ENCODE data around the gene GPI.
"Not testable (repeated sequence)": the region's sequence is repeated elsewhere in the genome, so short reads cannot be mapped to it uniquely, and the experiment has no call there.

Gene GPI

DNA sequence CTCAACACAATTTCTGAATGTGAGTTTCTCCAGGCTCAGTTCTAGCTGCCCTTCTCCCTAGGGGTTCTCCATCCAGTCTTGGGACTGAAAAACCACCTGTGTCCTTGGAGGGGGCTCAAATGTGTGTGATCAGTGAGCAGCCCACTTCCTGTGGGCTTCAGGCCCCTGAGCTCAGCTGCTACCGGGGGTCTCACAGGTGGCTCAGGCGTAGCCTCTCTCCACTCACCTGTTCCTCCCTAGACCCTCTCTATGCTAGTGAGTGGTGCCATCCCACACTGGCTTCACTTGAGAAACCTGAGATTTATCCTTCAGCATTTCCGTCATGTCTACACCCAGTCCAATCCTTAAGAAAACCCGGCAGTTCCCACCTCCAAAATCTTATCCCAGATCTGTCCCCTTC is 39.8 kb upstream of the GPI start:
- no peak overlapping the region for H3K27ac ChIP-seq (ENCODE audit: insufficient read depth, low read depth, low read length, poor library complexity, severe bottlenecking)

GRCh38 chr19:34325981-34326787 is 38.8 kb upstream of the GPI start:
- no peak overlapping the region for H3K27ac ChIP-seq (ENCODE audit: insufficient read depth, low read depth, low read length, poor library complexity, severe bottlenecking)
- no peaks in the 10 kb centered on the region for H3K4me1 ChIP-seq (ENCODE audit: control insufficient read depth, insufficient read depth, low read length)
- H3K27me3 ChIP-seq (ENCODE audit: control insufficient read depth, insufficient read depth, low read length, poor library complexity, severe bottlenecking), result no peaks in the 10 kb centered on the region
- no peak overlapping the region for H3K4me3 ChIP-seq (ENCODE audit: insufficient read depth, low read depth, low read length)
- peaks cover 27% of the 10 kb centered on the region for H3K36me3 ChIP-seq (ENCODE audit: control insufficient read depth, insufficient read depth, low read length)
- 94 to 96% methylated on average over 3 of the region's 4 CpGs for WGBS, 2 experiments
- no peaks in the 10 kb centered on the region for H3K9me3 ChIP-seq (ENCODE audit: control insufficient read depth, low read length)

More for the DNA sequence above, 39.8 kb upstream of the GPI start:
- no peaks in the 10 kb centered on the region for H3K9me3 ChIP-seq (ENCODE audit: control insufficient read depth, low read length)
- no peaks in the 10 kb centered on the region for H3K27me3 ChIP-seq (ENCODE audit: control insufficient read depth, insufficient read depth, low read length, poor library complexity, severe bottlenecking)
- WGBS, 2 experiments, result 94 to 99% methylated on average over 4 of the region's 4 CpGs
- H3K36me3 ChIP-seq (ENCODE audit: control insufficient read depth, insufficient read depth, low read length), result peaks cover 23% of the 10 kb centered on the region
- H3K4me1 ChIP-seq (ENCODE audit: control insufficient read depth, insufficient read depth, low read length), result no peaks in the 10 kb centered on the region
- no peak overlapping the region for H3K4me3 ChIP-seq (ENCODE audit: insufficient read depth, low read depth, low read length)

DNA sequence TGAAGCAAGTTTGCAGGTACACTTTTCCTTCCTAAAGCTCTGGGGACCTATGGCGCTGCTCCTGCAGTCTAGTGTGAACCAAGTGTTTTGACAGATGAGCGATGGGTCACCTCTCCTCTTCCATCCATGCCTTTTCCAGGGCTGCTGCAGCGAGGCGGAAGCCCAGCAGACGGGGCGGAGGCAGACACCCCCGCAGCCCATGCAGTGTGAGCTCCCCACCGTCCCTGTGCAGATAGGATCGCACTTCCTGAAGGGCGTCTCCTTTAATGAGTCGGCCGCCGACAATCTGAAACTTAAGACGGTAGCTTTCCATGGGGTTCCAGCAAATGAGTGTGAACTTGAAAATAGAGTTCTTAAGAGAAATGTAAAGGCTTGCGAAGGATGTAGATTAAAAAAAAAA is 37.1 kb upstream of the GPI start:
- peaks cover 36% of the 10 kb centered on the region for H3K36me3 ChIP-seq (ENCODE audit: control insufficient read depth, insufficient read depth, low read length)
- no peak overlapping the region for H3K4me3 ChIP-seq (ENCODE audit: insufficient read depth, low read depth, low read length)
- H3K27me3 ChIP-seq (ENCODE audit: control insufficient read depth, insufficient read depth, low read length, poor library complexity, severe bottlenecking), result no peaks in the 10 kb centered on the region
- no peak overlapping the region for H3K27ac ChIP-seq (ENCODE audit: insufficient read depth, low read depth, low read length, poor library complexity, severe bottlenecking)
- no peaks in the 10 kb centered on the region for H3K4me1 ChIP-seq (ENCODE audit: control insufficient read depth, insufficient read depth, low read length)
- no peaks in the 10 kb centered on the region for H3K9me3 ChIP-seq (ENCODE audit: control insufficient read depth, low read length)
- WGBS, 2 experiments, result 95 to 96% methylated on average over 15 of the region's 15 CpGs

DNA sequence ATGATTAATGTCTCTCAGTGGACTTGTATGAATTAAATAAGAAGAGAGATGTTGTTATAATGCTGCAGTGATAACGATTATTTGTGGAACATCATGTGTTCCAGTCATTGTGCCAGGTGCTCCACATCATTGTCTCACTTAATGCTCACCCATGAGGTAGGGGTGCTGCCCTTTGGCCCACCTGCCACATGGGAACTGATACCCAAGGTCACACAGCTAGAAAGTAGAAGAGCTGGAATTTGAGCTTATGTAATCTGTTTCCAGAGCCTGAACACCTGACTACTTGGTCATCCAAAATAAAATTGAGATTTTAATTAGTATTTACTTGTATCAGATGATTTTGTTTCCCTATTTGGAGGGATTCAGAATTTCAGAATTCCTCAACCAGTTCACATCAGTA is 36.0 kb upstream of the GPI start:
- no peaks in the 10 kb centered on the region for H3K9me3 ChIP-seq (ENCODE audit: control insufficient read depth, low read length)
- H3K36me3 ChIP-seq (ENCODE audit: control insufficient read depth, insufficient read depth, low read length), result peaks cover 36% of the 10 kb centered on the region
- 100% methylated on average over 1 of the region's 1 CpG for WGBS, 2 experiments
- no peaks in the 10 kb centered on the region for H3K27me3 ChIP-seq (ENCODE audit: control insufficient read depth, insufficient read depth, low read length, poor library complexity, severe bottlenecking)
- no peak overlapping the region for H3K4me3 ChIP-seq (ENCODE audit: insufficient read depth, low read depth, low read length)
- no peak overlapping the region for H3K27ac ChIP-seq (ENCODE audit: insufficient read depth, low read depth, low read length, poor library complexity, severe bottlenecking)
- H3K4me1 ChIP-seq (ENCODE audit: control insufficient read depth, insufficient read depth, low read length), result no peaks in the 10 kb centered on the region

DNA sequence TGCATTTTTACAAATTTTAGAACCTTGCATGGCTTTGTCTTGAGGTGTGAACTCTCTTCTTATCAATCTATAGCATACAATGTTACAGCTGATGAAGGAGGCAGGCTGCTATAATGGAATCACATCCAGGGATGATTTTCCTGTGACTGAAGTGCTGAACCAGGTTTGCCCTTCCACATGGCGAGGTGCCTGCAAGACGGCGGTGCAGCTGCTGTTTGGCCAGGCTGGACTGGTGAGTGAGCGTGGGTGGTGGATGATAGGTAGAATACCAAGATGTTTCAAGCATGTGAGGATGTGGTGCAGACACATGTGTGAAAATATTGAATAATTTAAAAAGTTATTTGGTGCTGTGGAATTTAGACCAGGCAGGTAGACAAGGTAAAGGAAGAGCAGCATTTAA is 34.9 kb upstream of the GPI start:
- Histone ChIP-seq H3K27ac (ENCODE audit: insufficient read depth, low read depth, low read length, poor library complexity, severe bottlenecking) (no peak overlapping the region), H3K27me3 (ENCODE audit: control insufficient read depth, insufficient read depth, low read length, poor library complexity, severe bottlenecking) (no peaks in the 10 kb centered on the region), H3K4me1 (ENCODE audit: control insufficient read depth, insufficient read depth, low read length) (no peaks in the 10 kb centered on the region), H3K36me3 (ENCODE audit: control insufficient read depth, insufficient read depth, low read length) (peaks cover 36% of the 10 kb centered on the region), H3K9me3 (ENCODE audit: control insufficient read depth, low read length) (no peaks in the 10 kb centered on the region), H3K4me3 (ENCODE audit: insufficient read depth, low read depth, low read length) (no peak overlapping the region)
- WGBS, 2 experiments, result 94 to 97% methylated on average over 4 of the region's 4 CpGs

- not testable (repeated sequence) for H3K27me3 ChIP-seq (ENCODE audit: control insufficient read depth, insufficient read depth, low read length, poor library complexity, severe bottlenecking); H3K4me1 ChIP-seq (ENCODE audit: control insufficient read depth, insufficient read depth, low read length); H3K4me3 ChIP-seq (ENCODE audit: insufficient read depth, low read depth, low read length); H3K27ac ChIP-seq (ENCODE audit: insufficient read depth, low read depth, low read length, poor library complexity, severe bottlenecking); H3K9me3 ChIP-seq (ENCODE audit: control insufficient read depth, low read length)
- peaks cover 36% of the 10 kb centered on the region for H3K36me3 ChIP-seq (ENCODE audit: control insufficient read depth, insufficient read depth, low read length)
- 93 to 96% methylated on average over 8 of the region's 8 CpGs for WGBS, 2 experiments
Observed at GRCh38 chr19:34330596-34330995, 34.4 kb upstream of the GPI start.

- H3K4me3 ChIP-seq (ENCODE audit: insufficient read depth, low read depth, low read length); H3K27ac ChIP-seq (ENCODE audit: insufficient read depth, low read depth, low read length, poor library complexity, severe bottlenecking); H3K4me1 ChIP-seq (ENCODE audit: control insufficient read depth, insufficient read depth, low read length); H3K27me3 ChIP-seq (ENCODE audit: control insufficient read depth, insufficient read depth, low read length, poor library complexity, severe bottlenecking); H3K9me3 ChIP-seq (ENCODE audit: control insufficient read depth, low read length): not testable (repeated sequence)
- H3K36me3 ChIP-seq (ENCODE audit: control insufficient read depth, insufficient read depth, low read length), result peaks cover 36% of the 10 kb centered on the region
- WGBS, 2 experiments, result 92 to 93% methylated on average over 10 of the region's 10 CpGs
Observed at GRCh38 chr19:34331596-34331995, 33.4 kb upstream of the GPI start.

GRCh38 chr19:34332027-34332760 is 32.8 kb upstream of the GPI start:
- Histone ChIP-seq H3K27ac (ENCODE audit: insufficient read depth, low read depth, low read length, poor library complexity, severe bottlenecking) (no peak overlapping the region), H3K27me3 (ENCODE audit: control insufficient read depth, insufficient read depth, low read length, poor library complexity, severe bottlenecking) (no peaks in the 10 kb centered on the region), H3K4me3 (ENCODE audit: insufficient read depth, low read depth, low read length) (no peak overlapping the region), H3K4me1 (ENCODE audit: control insufficient read depth, insufficient read depth, low read length) (no peaks in the 10 kb centered on the region), H3K9me3 (ENCODE audit: control insufficient read depth, low read length) (no peaks in the 10 kb centered on the region), H3K36me3 (ENCODE audit: control insufficient read depth, insufficient read depth, low read length) (peaks cover 35% of the 10 kb centered on the region)
- WGBS, 2 experiments, result 96 to 98% methylated on average over 5 of the region's 5 CpGs

DNA sequence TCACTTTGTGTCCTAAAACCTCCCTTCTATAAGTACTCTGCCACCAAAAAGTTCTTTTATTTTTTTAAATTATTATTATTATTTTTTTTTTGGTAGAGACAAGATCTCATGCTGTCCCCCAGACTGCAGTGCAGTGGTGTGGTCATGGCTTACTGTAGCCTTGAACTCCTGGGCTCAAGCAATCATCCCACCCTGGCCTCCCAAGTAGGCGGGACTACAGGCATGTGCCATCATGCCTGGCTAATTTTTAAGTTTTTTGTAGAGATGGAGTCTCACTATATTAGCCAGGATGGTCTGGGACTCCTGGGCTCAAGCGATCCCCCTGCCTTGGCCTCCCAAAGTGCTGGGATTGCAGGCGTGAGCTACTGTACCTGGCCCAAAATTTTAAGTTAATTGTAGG is 29.1 kb upstream of the GPI start:
- H3K36me3 ChIP-seq (ENCODE audit: control insufficient read depth, insufficient read depth, low read length), result peaks cover 24% of the 10 kb centered on the region
- H3K27me3 ChIP-seq (ENCODE audit: control insufficient read depth, insufficient read depth, low read length, poor library complexity, severe bottlenecking), result no peaks in the 10 kb centered on the region
- H3K27ac ChIP-seq (ENCODE audit: insufficient read depth, low read depth, low read length, poor library complexity, severe bottlenecking), result no peak overlapping the region
- no peaks in the 10 kb centered on the region for H3K4me1 ChIP-seq (ENCODE audit: control insufficient read depth, insufficient read depth, low read length)
- H3K9me3 ChIP-seq (ENCODE audit: control insufficient read depth, low read length), result no peaks in the 10 kb centered on the region
- H3K4me3 ChIP-seq (ENCODE audit: insufficient read depth, low read depth, low read length), result no peak overlapping the region
- 87 to 95% methylated on average over 3 of the region's 3 CpGs for WGBS, 2 experiments

GRCh38 chr19:34336781-34337271 is 28.2 kb upstream of the GPI start:
- H3K27me3 ChIP-seq (ENCODE audit: control insufficient read depth, insufficient read depth, low read length, poor library complexity, severe bottlenecking), result no peaks in the 10 kb centered on the region
- H3K36me3 ChIP-seq (ENCODE audit: control insufficient read depth, insufficient read depth, low read length), result peaks cover 19% of the 10 kb centered on the region
- 67 to 71% methylated on average over 1 of the region's 1 CpG for WGBS, 2 experiments
- no peak overlapping the region for H3K27ac ChIP-seq (ENCODE audit: insufficient read depth, low read depth, low read length, poor library complexity, severe bottlenecking)
- H3K4me3 ChIP-seq (ENCODE audit: insufficient read depth, low read depth, low read length), result no peak overlapping the region
- no peaks in the 10 kb centered on the region for H3K4me1 ChIP-seq (ENCODE audit: control insufficient read depth, insufficient read depth, low read length)
- no peaks in the 10 kb centered on the region for H3K9me3 ChIP-seq (ENCODE audit: control insufficient read depth, low read length)
